Tibial artery (tissue), 4 donors: Measurements from ENCODE around the gene ETHE1.
"Not testable (repeated sequence)": the region's sequence is repeated elsewhere in the genome, so short reads cannot be mapped to it uniquely, and the experiment has no call there.

Experiments used
- DNase-seq, 2 donors: peaks; one replicate each; pipeline ENCODE4 v3.0.0-alpha.2; 2019
- H3K27ac ChIP-seq, 2 donors: fragments of 200-600 bp; sonication (generic) in 1 of 2; 1 replicate in 1 of 2; 2 replicates in 1 of 2; pipeline ENCODE4 v1.5.1; 2018 to 2019; ENCODE audit warnings: mild to moderate bottlenecking in 1 of 2
- H3K27me3 ChIP-seq, 2 donors: fragments of 200-600 bp; sonication (generic) in 1 of 2; one replicate each; pipeline versions ENCODE4 v1.5.1 to v1.6.0; 2016 to 2019
- H3K36me3 ChIP-seq, 3 donors: fragments of 200-600 bp; sonication (generic) in 2 of 3; one replicate each; pipeline ENCODE4 v1.5.1; 2016 to 2019; ENCODE audit warnings: mild to moderate bottlenecking in 2 of 3
- H3K4me1 ChIP-seq, 4 donors: fragments of 200-600 bp; sonication (generic) in 2 of 4; 1 replicate in 3 of 4; 2 replicates in 1 of 4; pipeline ENCODE4 v1.5.1; 2016 to 2019
- H3K4me3 ChIP-seq, 2 donors: fragments of 200-600 bp; sonication (generic) in 1 of 2; 1 replicate in 1 of 2; 2 replicates in 1 of 2; pipeline ENCODE4 v1.5.1; 2018 to 2019; ENCODE audit warnings: mild to moderate bottlenecking in 2 of 2
- H3K9me3 ChIP-seq, 3 donors: fragments of 200-600 bp; sonication (generic) in 1 of 3; one replicate each; pipeline ENCODE4 v1.5.1; 2016 to 2019
- CTCF ChIP-seq, 2 experiments: fragments of 200-600 bp in 1 of 2; fragments of 450-650 bp in 1 of 2; IDR thresholded peaks; one replicate each; pipeline ENCODE4 v1.5.1; 2017 to 2019; ENCODE audit warnings: antibody characterized with exemption in 2 of 2, mild to moderate bottlenecking in 1 of 2, moderate library complexity in 1 of 2
- intact Hi-C: fragments of 100-400 bp; cut with DNase I; formaldehyde crosslinking; loops from one replicate; pipeline ENCODE4 v1.15.0; 2023; ENCODE audit warnings: low total_unique reads

Gene ETHE1

GRCh38 chr19:43525836-43526771, 897 bp downstream of the ETHE1 start:
- peaks cover 0 to 30% (median 17%) of the 10 kb centered on the region in 4 donors for H3K4me1 ChIP-seq
- no peaks in the 10 kb centered on the region for H3K27me3 ChIP-seq
- no peaks in the 10 kb centered on the region for H3K36me3 ChIP-seq
- peak; percentile 43 to 74 for DNase-seq
- intact Hi-C loops, result loop anchor here (5.0 kb wide), 1 partner anchor 71 kb away; the partner anchor contains the start of genes IRGQ and ZNF576
- no peak for TF ChIP-seq CTCF (IDR thresholded peaks at IDR 0.05)
- H3K4me3 ChIP-seq, result peak overlapping the region; percentile 92 to 94
- H3K27ac ChIP-seq, result peak overlapping the region; percentile 87 to 91
- H3K9me3 ChIP-seq, result no peaks in the 10 kb centered on the region

- peak; percentile 82 to 85 for DNase-seq
- peak overlapping the region; percentile 87 to 91 for H3K27ac ChIP-seq
- H3K4me1 ChIP-seq, result peaks cover 0 to 30% (median 17%) of the 10 kb centered on the region in 4 donors
- H3K4me3 ChIP-seq, result peak overlapping the region; percentile 92 to 94
- no peak for TF ChIP-seq CTCF (IDR thresholded peaks at IDR 0.05)
- intact Hi-C loops, result loop anchor here (5.0 kb wide), 1 partner anchor 72 kb away; the partner anchor contains the start of genes IRGQ and ZNF576
- no peaks in the 10 kb centered on the region for H3K27me3 ChIP-seq
- H3K9me3 ChIP-seq, result no peaks in the 10 kb centered on the region
- no peaks in the 10 kb centered on the region for H3K36me3 ChIP-seq
These were observed 1.8 kb downstream of the ETHE1 start for GRCh38 chr19:43524922-43525835.

- H3K4me3 ChIP-seq, H3K27me3 ChIP-seq, intact Hi-C loops, H3K27ac ChIP-seq, H3K9me3 ChIP-seq, DNase-seq, H3K36me3 ChIP-seq: not testable (repeated sequence)
- H3K4me1 ChIP-seq, result peaks cover 0 to 30% (median 17%) of the 10 kb centered on the region in 4 donors
These were observed 3.3 kb downstream of the ETHE1 start for GRCh38 chr19:43523696-43524095.

- no peak for TF ChIP-seq CTCF (IDR thresholded peaks at IDR 0.05)
- no peaks in the 10 kb centered on the region for H3K36me3 ChIP-seq
- H3K4me3 ChIP-seq, result no peak overlapping the region
- no peaks in the 10 kb centered on the region for H3K9me3 ChIP-seq
- no peak for DNase-seq
- no peak overlapping the region for H3K27ac ChIP-seq
- no peaks in the 10 kb centered on the region for H3K27me3 ChIP-seq
- intact Hi-C loops, result no loop called here
- H3K4me1 ChIP-seq, result peaks cover 0 to 27% (median 14%) of the 10 kb centered on the region in 4 donors
These were observed 4.1 kb downstream of the ETHE1 start for GRCh38 chr19:43522929-43523328.

- intact Hi-C loops, result loop anchor here (2.0 kb wide), 1 partner anchor 73 kb away; no protein-coding TSS in a partner anchor
- Histone ChIP-seq H3K27me3 (no peaks in the 10 kb centered on the region), H3K36me3 (peaks cover 0 to 6% (median 0%) of the 10 kb centered on the region in 3 donors), H3K4me1 (peaks cover 0 to 2% (median 1%) of the 10 kb centered on the region in 4 donors), H3K4me3 (no peak overlapping the region), H3K27ac (no peak overlapping the region), H3K9me3 (no peaks in the 10 kb centered on the region)
- peak; percentile 64 to 77 for DNase-seq
- peak; percentile 81 to 89 for TF ChIP-seq CTCF (IDR thresholded peaks at IDR 0.05)
These were observed 7.4 kb downstream of the ETHE1 start for GRCh38 chr19:43519436-43520088.
